ENCODE results near the gene SRBD1.

SRBD1 gene

DNA sequence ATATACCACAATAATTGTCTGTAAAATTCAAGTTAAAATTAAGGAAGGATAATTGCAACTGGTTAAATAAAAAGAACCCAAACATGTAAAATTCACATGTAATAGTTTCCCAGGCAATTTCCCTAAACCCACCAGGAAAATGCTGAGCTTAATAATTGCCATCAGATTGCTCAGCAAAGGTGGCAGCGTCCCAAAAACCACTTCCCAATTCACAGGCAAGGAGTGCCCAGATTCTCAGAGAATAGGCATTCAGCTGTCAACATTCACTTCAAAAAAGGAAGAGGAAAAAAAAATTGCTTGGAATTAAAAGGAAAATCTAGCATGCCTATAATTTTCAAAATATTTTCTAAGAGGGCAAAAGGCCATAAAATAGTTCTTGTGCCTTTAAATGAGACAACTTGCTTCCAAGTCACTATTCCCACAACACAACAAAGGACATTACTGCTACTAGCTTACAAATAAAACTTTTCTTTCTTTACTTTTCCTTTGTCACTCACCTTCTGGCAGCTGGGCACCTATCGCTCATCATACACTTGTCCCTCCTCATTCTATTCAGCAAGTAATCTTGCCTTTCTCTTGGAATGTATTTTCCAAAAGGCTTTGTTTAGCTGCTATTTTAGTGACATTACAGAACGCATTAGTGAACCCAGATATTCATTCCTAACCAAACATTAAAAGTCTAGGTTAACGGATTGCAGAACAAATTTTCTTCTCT lies 15.2 kb downstream of the SRBD1 start:
- no peak for DNase-seq (ENCODE audit: low read depth in 2 of 2)

DNA sequence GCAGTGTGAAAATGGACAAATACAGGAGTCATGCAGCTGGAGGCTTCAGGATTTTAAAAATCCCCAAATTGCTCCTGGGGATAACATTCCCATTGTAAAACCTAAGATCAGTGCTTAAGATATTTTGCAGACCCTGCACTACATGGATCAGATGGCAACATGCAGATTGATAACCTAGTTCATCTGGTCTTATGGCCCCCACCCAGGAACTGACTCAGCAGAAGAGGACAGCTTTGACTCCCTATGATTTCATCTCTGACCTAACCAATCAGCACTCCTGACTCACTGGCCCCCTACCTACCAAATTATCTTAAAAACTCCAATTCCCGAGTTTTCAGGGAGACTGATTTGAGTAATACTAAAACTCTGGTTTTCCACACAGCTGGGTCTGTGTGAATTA lies 20.0 kb downstream of the SRBD1 start:
- DNase-seq (ENCODE audit: low read depth in 2 of 2), result no peak

GRCh38 chr2:45588158-45588829 lies 22.8 kb downstream of the SRBD1 start:
- no peak for DNase-seq (ENCODE audit: low read depth in 2 of 2)

GRCh38 chr2:45586600-45586999 lies 24.5 kb downstream of the SRBD1 start:
- no peak for DNase-seq (ENCODE audit: low read depth in 2 of 2)

- no peak for DNase-seq (ENCODE audit: low read depth in 2 of 2)
These were observed 25.7 kb downstream of the SRBD1 start for GRCh38 chr2:45585267-45585861.

DNA sequence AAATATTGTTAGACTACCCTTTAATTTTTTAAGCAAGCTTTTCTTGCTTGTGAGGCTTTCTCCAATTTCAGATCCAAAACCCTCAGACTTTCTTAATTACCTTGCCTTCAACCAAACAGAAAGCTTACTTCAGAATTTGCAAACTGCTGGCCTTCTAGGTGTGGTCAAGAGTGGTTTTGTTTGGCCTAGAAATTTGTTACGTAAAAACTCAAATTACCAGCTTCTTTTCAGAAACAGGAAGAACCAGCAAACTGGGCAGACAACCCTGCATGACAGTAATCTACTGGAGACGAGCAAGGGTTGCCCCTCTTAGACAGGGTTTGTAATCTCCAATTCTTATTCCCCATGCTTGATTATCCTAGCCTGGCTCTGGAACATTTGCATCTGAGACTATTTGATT lies 27.1 kb downstream of the SRBD1 start:
- no peak for DNase-seq (ENCODE audit: low read depth in 2 of 2)

DNA sequence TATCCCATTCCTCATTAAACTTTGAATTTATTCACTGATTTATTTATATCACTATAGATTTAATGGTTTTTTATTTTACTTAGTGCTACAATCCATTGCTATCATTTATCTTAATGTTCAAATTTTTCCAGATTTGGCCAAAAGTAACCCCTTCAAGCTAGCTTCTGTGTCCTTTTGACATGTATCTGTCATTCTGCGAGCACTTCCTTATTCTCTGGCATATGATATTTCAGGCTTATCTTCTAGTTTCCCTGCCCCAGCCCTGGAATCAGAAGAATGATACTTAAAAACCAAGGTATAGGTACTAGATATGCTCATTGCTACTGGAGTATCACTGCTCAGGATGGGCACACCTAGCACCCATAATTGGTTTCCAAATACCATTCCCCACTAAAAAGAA lies 28.5 kb downstream of the SRBD1 start:
- DNase-seq (ENCODE audit: low read depth in 2 of 2), result no peak

DNA sequence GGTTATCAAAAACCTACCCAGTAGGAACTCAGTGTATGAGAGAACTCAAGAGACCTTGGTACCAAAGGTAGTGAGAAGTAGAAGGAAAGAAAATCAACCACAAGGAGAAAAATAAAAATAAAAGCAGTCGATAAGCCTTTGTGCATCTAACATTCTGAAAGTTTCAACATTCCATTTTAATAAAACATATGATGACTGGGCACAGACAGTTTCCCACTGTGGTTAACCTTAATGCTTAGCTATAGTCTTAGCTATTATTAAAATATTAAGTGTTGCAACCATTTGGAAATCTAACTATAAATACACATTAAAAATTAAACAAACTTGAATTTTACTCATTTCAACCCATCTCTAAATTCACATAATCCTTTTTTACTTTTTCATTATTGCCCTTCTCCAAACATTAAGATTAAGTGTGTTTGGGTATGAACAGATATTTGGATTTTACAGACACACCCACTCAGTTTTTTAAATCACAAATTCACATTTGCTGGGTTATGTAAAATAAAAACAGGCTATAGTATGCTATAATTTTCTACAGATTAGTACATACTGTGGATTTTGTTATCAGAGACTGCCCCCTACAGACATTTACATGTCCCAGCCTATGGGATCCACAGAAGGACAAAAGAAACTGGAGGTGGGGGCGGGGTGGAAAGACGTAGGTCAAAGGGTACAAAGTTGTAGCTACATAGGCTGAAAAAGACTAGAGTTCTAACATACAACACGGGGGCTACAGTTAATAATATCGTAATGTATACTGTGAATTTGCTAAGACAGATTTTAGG lies 32.8 kb downstream of the SRBD1 start:
- no peak for DNase-seq (ENCODE audit: low read depth in 2 of 2)

- DNase-seq (ENCODE audit: low read depth in 2 of 2), result no peak
These were observed 33.6 kb downstream of the SRBD1 start for GRCh38 chr2:45577441-45577840.

- DNase-seq (ENCODE audit: low read depth in 2 of 2), result no peak
These were observed 35.2 kb downstream of the SRBD1 start for GRCh38 chr2:45575881-45576280.

- no peak for DNase-seq (ENCODE audit: low read depth in 2 of 2)
These were observed 38.1 kb downstream of the SRBD1 start for GRCh38 chr2:45572979-45573378.

DNA sequence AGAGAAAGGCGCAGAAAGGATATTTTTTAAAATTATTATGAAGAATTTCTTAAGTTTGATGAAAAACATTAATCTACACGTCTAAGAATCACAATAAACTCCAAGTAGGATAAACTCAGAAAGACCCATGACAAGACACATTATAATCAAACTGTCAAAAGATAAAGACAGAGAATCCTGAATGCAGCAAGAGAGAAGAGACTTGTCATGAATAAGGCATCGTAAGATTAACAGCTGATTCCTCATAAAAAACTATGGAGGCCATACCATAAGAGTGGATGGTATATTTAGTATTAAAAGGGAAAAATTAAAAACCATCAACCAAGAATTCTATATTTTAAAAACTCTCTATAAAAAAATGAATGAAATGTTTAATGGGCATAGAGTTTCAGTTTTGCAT lies 39.1 kb downstream of the SRBD1 start:
- DNase-seq (ENCODE audit: low read depth in 2 of 2), result no peak

DNA sequence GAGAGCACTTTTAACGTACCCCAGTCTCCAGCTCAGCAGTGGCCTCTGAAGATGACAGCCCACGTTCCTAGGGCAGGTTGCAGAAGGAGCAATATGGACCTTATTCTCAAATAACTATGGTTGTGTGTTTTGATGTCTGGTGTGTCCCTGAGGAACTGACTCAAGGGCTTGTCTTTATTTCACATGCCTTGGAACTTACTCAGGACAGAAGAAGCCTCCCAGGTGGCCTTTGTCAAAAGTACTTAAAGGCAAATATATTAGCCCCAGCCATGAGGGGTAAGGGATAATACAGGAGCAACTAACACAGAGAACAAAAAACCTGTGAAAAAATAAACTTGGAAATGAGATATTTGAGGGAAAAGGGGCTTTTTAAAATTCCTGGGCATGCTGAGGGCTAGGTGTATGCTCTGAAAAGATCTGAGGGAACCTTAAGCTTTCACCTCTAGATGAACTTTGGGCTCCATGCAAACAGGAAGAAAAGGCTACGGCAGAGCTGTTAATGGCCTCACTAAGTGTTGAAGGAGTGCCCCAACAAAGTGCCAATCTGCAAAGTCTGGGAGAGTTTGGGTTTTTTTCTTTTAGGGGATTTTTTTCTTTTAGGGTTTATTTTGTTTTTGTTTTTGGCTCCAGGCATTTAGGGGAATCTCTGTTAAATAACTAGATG lies 40.3 kb downstream of the SRBD1 start:
- no peak for DNase-seq (ENCODE audit: low read depth in 2 of 2)

DNA sequence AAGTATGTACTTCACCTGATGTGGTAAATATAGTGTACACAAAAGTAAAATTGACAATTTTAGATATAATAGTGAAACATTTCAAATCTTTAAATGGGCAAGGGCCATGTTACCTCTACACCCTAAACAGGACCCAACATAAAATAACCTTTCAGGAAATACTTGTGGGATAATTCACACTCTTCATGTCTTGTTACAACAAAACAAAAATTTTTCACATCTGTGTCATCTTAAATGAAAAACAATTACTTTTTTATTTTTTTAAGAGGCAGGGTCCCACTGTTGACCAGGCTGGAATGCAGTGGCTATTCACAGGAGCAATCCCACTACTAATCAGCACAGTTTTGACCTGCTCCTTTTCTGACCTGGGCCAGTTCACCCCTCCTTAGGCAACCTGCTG lies 42.1 kb downstream of the SRBD1 start:
- no peak for DNase-seq (ENCODE audit: low read depth in 2 of 2)

DNA sequence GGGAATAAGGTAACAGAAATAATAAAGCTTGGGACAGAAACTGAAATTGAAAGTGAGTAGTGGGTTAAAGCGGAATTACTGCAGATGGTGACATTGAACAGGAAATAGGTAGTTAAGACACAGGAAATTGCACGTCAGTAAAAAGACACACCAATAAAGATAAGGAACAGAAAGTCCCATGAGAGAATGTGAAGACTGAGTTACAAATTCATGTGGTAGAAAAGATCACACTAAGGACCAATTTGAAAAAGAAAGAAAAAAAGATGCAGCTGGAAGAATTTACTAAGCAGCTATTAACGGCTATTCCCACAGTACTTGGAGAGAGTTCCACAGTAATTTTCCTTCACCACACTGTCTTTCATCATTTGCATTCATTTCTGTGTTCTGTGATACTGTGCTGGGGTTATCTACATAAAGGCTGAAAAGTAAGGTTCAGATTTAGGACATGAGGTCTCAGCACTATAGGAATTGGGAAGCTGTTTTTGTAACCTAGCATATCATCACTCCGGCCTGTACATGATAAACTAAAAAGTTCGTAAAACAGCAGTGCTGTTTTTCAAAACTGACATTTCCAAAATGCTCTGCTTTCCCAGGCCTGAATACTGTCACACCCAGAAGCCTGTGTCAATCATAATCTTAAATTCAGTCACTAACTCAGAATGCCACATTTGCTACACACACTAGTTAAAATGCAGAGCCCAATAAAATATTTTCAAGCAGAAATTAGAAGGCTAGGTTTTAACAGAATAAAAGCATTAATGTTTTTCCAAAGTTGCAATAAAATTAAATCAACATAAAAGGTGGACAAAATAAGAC lies 42.9 kb downstream of the SRBD1 start:
- DNase-seq (ENCODE audit: low read depth in 2 of 2), result no peak

GRCh38 chr2:45567288-45567963 lies 43.6 kb downstream of the SRBD1 start:
- no peak for DNase-seq (ENCODE audit: low read depth in 2 of 2)

- no peak for DNase-seq (ENCODE audit: low read depth in 2 of 2)
These were observed 51.6 kb downstream of the SRBD1 start for GRCh38 chr2:45559436-45559835.

DNA sequence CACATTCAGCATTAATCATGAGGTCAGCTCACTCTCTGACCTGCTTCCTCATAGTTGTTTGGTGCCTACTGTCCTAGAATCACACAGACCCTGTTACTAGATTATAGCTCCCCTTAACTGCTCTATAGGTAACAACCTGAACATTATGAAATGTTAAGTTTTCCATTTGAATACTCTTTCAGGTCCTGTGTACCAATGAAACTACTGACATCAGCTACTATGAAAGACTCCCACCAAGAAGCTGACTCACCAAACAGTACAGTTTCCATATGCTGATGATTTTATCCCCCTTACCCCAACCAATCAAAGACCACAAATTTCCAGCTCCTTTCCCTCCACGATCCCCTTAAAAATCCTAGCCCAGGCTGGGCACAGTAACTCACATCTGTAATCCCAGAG lies 56.3 kb downstream of the SRBD1 start:
- no peak for DNase-seq (ENCODE audit: low read depth in 2 of 2)

GRCh38 chr2:45554073-45554741 lies 56.9 kb downstream of the SRBD1 start:
- no peak for DNase-seq (ENCODE audit: low read depth in 2 of 2)

DNA sequence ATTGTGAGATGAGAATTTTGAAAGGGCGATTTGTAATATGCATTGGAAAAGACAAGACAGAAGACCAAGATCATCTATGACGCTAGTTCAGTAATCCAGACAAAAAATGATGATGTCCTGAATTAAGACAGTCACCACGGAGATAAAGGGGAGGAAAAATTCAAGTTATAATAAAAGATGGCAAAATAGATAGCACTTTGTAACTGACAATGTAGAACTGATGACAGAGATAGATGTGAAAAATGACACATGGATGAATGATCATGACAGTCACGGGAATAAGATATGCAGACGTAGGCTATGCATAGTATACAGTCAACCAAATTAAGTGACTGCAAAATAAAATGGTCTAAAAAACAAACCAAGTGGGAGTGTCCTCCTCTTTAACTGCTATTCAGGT lies 59.2 kb downstream of the SRBD1 start:
- DNase-seq (ENCODE audit: low read depth in 2 of 2), result no peak

Data from stimulated activated CD8-positive, alpha-beta memory T cell treated with anti-CD3 and anti-CD28 coated beads, Interleukin-7, amount 100 ng/mL, for 4 hours (primary cell).